Measurements from ENCODE around the gene SCNN1G. TPM values are rescaled to one million over a fixed set of nuclear protein-coding genes. Genes with fewer than 3 reads are reported as not detected.
A peak's percentile ranks its signal among the peaks of the same experiment; 100 is the strongest.

SCNN1G gene
- total RNA-seq, 1 donor from 2014 or later = not detected

DNA sequence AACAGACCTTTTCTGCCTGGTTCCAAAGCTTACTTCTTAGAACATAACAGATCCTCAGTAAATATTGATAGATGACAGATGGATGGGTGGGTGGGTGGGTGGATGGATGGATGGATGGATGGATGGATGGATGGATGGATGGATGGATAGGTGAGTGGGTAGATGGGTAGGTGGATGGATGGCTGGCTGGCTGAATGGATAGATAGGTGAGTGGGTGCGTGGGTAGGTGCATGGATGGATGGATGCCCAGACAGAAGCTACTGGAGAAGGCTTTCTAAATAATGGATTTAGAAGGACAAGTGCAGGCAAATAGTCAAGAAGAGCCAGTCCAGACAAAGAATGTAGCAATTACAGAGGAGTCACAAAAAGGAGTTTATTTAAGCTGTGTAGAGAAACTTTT is 19.6 kb downstream of the SCNN1G start:
- H3K27ac Mint-ChIP-seq = no peak overlapping the region

GRCh38 chr16:23206986-23207385 is 24.4 kb downstream of the SCNN1G start:
- H3F3A ChIP-seq (ENCODE audit: low read depth) = no peaks in the 10 kb centered on the region
- no peak overlapping the region for H3K4me2 ChIP-seq
- H3K36me3 ChIP-seq = no peaks in the 10 kb centered on the region
- no peaks in the 10 kb centered on the region for H3K27me3 ChIP-seq
- H3K4me3 ChIP-seq = no peak overlapping the region
- H3K27me3 Mint-ChIP-seq (ENCODE audit: insufficient read depth, low read depth) = peaks cover 5% of the 10 kb centered on the region
- no peaks in the 10 kb centered on the region for H3K36me3 Mint-ChIP-seq
- DNase-seq (ENCODE audit: low spot score) = no peak
- no peaks in the 10 kb centered on the region for H3K9me3 Mint-ChIP-seq
- no peaks in the 10 kb centered on the region for H3K79me2 ChIP-seq (ENCODE audit: low read depth)
- H3K4me3 Mint-ChIP-seq = no peak overlapping the region
- TF ChIP-seq EZH2 (IDR thresholded peaks at IDR 0.05) (no peak), EZH2phosphoT487 (IDR thresholded peaks at IDR 0.05) (no peak)
- TF ChIP-seq, protein P1, sequence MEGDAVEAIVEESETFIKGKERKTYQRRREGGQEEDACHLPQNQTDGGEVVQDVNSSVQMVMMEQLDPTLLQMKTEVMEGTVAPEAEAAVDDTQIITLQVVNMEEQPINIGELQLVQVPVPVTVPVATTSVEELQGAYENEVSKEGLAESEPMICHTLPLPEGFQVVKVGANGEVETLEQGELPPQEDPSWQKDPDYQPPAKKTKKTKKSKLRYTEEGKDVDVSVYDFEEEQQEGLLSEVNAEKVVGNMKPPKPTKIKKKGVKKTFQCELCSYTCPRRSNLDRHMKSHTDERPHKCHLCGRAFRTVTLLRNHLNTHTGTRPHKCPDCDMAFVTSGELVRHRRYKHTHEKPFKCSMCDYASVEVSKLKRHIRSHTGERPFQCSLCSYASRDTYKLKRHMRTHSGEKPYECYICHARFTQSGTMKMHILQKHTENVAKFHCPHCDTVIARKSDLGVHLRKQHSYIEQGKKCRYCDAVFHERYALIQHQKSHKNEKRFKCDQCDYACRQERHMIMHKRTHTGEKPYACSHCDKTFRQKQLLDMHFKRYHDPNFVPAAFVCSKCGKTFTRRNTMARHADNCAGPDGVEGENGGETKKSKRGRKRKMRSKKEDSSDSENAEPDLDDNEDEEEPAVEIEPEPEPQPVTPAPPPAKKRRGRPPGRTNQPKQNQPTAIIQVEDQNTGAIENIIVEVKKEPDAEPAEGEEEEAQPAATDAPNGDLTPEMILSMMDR (IDR thresholded peaks at IDR 0.05) = no peak
- peaks cover 4% of the 10 kb centered on the region for H3K4me1 ChIP-seq
- no peak overlapping the region for H3K27ac ChIP-seq
- H2AFZ ChIP-seq (replicated peaks) = no peak overlapping the region
- H4K20me1 ChIP-seq (ENCODE audit: low read depth) = no peaks in the 10 kb centered on the region
- H3K9me3 ChIP-seq (ENCODE audit: low read depth) = no peaks in the 10 kb centered on the region
- H3K4me1 Mint-ChIP-seq = no peaks in the 10 kb centered on the region
- no peak overlapping the region for H3K9ac ChIP-seq
- H3K27ac Mint-ChIP-seq = no peak overlapping the region

More for the DNA sequence above, 19.6 kb downstream of the SCNN1G start:
- Histone ChIP-seq H3K4me2 (no peak overlapping the region), H3K4me3 (no peak overlapping the region), H2AFZ (replicated peaks) (no peak overlapping the region), H3K27me3 (no peaks in the 10 kb centered on the region), H3K27ac (no peak overlapping the region), H4K20me1 (ENCODE audit: low read depth) (no peaks in the 10 kb centered on the region), H3K9me3 (ENCODE audit: low read depth) (no peaks in the 10 kb centered on the region), H3K4me1 (peaks cover 16% of the 10 kb centered on the region), H3K9ac (no peak overlapping the region), H3F3A (ENCODE audit: low read depth) (no peaks in the 10 kb centered on the region), H3K36me3 (no peaks in the 10 kb centered on the region), H3K79me2 (ENCODE audit: low read depth) (no peaks in the 10 kb centered on the region)
- no peak for DNase-seq (ENCODE audit: low spot score)
- Mint-ChIP-seq H3K4me3 (no peak overlapping the region), H3K27me3 (ENCODE audit: insufficient read depth, low read depth) (peaks cover 3% of the 10 kb centered on the region), H3K4me1 (peaks cover 2% of the 10 kb centered on the region), H3K9me3 (no peaks in the 10 kb centered on the region), H3K36me3 (no peaks in the 10 kb centered on the region)
- TF ChIP-seq, protein P1 (IDR thresholded peaks at IDR 0.05) = no peak
- TF ChIP-seq EZH2phosphoT487 (IDR thresholded peaks at IDR 0.05) (no peak), EZH2 (IDR thresholded peaks at IDR 0.05) (no peak)

GRCh38 chr16:23207485-23207884 is 24.9 kb downstream of the SCNN1G start:
- H3K4me1 Mint-ChIP-seq = no peaks in the 10 kb centered on the region

More at GRCh38 chr16:23207485-23207884, 24.9 kb downstream of the SCNN1G start:
- peak; percentile 13 for DNase-seq (ENCODE audit: low spot score)
- no peak overlapping the region for H3K9ac ChIP-seq
- H3K4me3 ChIP-seq = no peak overlapping the region
- H3K27ac Mint-ChIP-seq = no peak overlapping the region
- H3K79me2 ChIP-seq (ENCODE audit: low read depth) = no peaks in the 10 kb centered on the region
- H3K9me3 Mint-ChIP-seq = no peaks in the 10 kb centered on the region
- H3K9me3 ChIP-seq (ENCODE audit: low read depth) = no peaks in the 10 kb centered on the region
- no peak overlapping the region for H2AFZ ChIP-seq (replicated peaks)
- H3F3A ChIP-seq (ENCODE audit: low read depth) = no peaks in the 10 kb centered on the region
- peaks cover 4% of the 10 kb centered on the region for H3K4me1 ChIP-seq
- H3K27me3 ChIP-seq = no peaks in the 10 kb centered on the region
- H3K4me3 Mint-ChIP-seq = no peak overlapping the region
- no peaks in the 10 kb centered on the region for H3K36me3 Mint-ChIP-seq
- H3K27ac ChIP-seq = no peak overlapping the region
- TF ChIP-seq, protein P1 (IDR thresholded peaks at IDR 0.05) = no peak
- no peak for TF ChIP-seq EZH2 (IDR thresholded peaks at IDR 0.05)
- no peak for TF ChIP-seq EZH2phosphoT487 (IDR thresholded peaks at IDR 0.05)
- no peaks in the 10 kb centered on the region for H4K20me1 ChIP-seq (ENCODE audit: low read depth)
- H3K27me3 Mint-ChIP-seq (ENCODE audit: insufficient read depth, low read depth) = peaks cover 5% of the 10 kb centered on the region
- H3K4me2 ChIP-seq = no peak overlapping the region
- H3K36me3 ChIP-seq = no peaks in the 10 kb centered on the region

All from neural progenitor cell (in vitro differentiated cells).